ENCODE measurements around the gene LYRM4.

Gene LYRM4

DNA sequence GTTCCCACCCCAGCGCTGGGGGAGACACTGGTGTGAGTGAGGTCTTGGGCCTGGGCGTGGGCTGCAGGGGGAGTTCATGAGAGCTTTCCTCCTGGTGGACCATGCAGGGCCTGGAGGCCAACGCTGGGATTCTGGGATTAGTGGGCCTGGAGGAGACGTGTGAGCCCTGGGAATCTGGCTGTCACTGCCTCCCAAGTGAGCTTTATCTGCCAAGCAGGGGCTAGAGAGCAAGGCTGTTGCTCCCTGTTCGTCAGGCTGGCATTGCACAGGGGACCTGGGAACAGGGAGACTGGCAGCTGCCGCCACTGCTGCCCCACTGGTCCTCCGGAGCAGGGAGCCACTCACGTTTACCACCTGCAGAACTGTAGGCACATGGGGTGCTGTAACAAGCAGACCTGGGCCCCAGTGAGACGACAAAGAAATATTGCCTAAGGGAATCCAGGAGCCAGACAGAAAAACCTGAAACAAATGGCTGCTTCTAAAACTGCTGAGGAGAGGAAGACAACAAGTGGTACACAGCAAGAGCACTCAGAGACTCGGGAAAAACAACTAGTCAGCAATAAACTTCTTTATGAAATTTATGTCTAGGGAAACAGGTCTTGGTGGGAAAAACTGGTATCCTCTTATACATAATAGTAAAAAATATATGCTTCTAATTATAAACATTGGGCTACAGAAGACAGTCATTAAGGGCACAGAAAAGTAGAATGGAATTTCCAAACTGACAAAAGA, 130.4 kb downstream of the LYRM4 start:
- TF ChIP-seq ZFX (IDR thresholded peaks at IDR 0.05; ENCODE audit: borderline replicate concordance), result no peak
- TF ChIP-seq, protein P1, sequence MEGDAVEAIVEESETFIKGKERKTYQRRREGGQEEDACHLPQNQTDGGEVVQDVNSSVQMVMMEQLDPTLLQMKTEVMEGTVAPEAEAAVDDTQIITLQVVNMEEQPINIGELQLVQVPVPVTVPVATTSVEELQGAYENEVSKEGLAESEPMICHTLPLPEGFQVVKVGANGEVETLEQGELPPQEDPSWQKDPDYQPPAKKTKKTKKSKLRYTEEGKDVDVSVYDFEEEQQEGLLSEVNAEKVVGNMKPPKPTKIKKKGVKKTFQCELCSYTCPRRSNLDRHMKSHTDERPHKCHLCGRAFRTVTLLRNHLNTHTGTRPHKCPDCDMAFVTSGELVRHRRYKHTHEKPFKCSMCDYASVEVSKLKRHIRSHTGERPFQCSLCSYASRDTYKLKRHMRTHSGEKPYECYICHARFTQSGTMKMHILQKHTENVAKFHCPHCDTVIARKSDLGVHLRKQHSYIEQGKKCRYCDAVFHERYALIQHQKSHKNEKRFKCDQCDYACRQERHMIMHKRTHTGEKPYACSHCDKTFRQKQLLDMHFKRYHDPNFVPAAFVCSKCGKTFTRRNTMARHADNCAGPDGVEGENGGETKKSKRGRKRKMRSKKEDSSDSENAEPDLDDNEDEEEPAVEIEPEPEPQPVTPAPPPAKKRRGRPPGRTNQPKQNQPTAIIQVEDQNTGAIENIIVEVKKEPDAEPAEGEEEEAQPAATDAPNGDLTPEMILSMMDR (IDR thresholded peaks at IDR 0.05), result no peak
- H3K27ac ChIP-seq, result no peak overlapping the region

GRCh38 chr6:5128351-5128750, 132.4 kb downstream of the LYRM4 start:
- H3K27ac ChIP-seq, result no peak overlapping the region
- TF ChIP-seq ZFX (IDR thresholded peaks at IDR 0.05; ENCODE audit: borderline replicate concordance), result no peak
- TF ChIP-seq, protein P1 (IDR thresholded peaks at IDR 0.05), result no peak

DNA sequence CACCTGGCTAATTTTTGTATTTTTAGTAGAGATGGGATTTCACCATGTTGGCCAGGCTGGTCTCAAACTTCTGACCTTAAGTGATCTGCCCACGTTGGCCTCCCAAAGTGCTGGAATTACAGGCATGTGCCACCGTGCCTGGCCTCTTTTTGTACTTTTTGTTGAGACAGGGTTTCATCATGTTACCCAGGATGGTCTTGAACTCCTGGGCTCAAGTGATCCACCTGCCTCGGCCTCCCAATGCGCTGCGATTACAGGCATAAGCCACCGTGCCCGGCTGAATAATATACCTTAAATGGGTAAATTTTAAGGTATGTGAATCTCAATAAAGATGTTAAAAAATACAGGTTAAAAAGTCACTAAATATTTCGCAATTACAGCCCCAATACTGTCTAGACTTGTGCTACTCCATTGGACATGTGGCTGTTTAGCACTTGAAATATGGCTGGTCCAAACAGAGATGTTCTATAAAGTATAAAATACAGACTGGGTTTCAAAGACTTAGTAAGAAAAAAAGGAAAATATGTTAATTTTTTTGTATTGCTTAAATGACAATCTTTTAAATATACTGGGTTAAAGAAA, 133.6 kb downstream of the LYRM4 start:
- no peak overlapping the region for H3K27ac ChIP-seq
- no peak for TF ChIP-seq ZFX (IDR thresholded peaks at IDR 0.05; ENCODE audit: borderline replicate concordance)
- TF ChIP-seq, protein P1 (IDR thresholded peaks at IDR 0.05), result no peak

GRCh38 chr6:5126214-5126613, 134.5 kb downstream of the LYRM4 start:
- no peak overlapping the region for H3K27ac ChIP-seq
- TF ChIP-seq ZFX (IDR thresholded peaks at IDR 0.05; ENCODE audit: borderline replicate concordance), result no peak
- TF ChIP-seq, protein P1 (IDR thresholded peaks at IDR 0.05), result no peak

- H3K27ac ChIP-seq, result no peak overlapping the region
- TF ChIP-seq, protein P1 (IDR thresholded peaks at IDR 0.05), result no peak
- no peak for TF ChIP-seq ZFX (IDR thresholded peaks at IDR 0.05; ENCODE audit: borderline replicate concordance)
Measured at GRCh38 chr6:5125152-5126006, 135.4 kb downstream of the LYRM4 start.

DNA sequence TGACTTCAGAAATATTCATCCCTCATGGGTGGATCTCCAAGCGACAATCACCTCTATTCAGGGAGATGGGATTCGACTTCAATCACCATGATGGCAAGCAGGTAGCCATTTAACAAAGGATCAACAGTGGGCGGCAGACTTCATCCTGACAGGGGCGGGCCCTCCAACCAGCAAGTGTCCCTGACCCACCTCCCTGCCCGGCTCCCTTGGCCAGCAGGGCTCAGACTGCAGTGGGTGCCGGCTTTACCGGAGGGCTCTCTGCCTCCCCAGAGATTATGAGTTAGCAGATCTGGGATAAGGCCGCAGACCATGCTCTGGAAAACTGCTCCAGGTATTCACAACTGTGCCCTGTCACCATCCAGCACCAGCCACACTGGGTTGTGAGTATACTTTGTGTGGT, 136.2 kb downstream of the LYRM4 start:
- H3K27ac ChIP-seq, result no peak overlapping the region
- no peak for TF ChIP-seq ZFX (IDR thresholded peaks at IDR 0.05; ENCODE audit: borderline replicate concordance)
- TF ChIP-seq, protein P1 (IDR thresholded peaks at IDR 0.05), result no peak
